ENCODE measurements around the gene RNF208.

The RNF208 gene

GRCh38 chr9:137175345-137175961 is 46.6 kb downstream of the RNF208 start:
- DNase-seq (ENCODE audit: low read depth): no peak

GRCh38 chr9:137174722-137175293 is 47.2 kb downstream of the RNF208 start:
- no peak for DNase-seq (ENCODE audit: low read depth)

- DNase-seq (ENCODE audit: low read depth): no peak
Observed at GRCh38 chr9:137173796-137174664, 48.0 kb downstream of the RNF208 start.

GRCh38 chr9:137172901-137173795 is 48.9 kb downstream of the RNF208 start:
- no peak for DNase-seq (ENCODE audit: low read depth)

GRCh38 chr9:137171149-137171900 is 50.7 kb downstream of the RNF208 start:
- no peak for DNase-seq (ENCODE audit: low read depth)

GRCh38 chr9:137170486-137171148 is 51.4 kb downstream of the RNF208 start:
- no peak for DNase-seq (ENCODE audit: low read depth)

All from non-pigmented ciliary epithelial cell (primary cell).